Measurements from ENCODE around the gene PPP1R3D.

The PPP1R3D gene

DNA sequence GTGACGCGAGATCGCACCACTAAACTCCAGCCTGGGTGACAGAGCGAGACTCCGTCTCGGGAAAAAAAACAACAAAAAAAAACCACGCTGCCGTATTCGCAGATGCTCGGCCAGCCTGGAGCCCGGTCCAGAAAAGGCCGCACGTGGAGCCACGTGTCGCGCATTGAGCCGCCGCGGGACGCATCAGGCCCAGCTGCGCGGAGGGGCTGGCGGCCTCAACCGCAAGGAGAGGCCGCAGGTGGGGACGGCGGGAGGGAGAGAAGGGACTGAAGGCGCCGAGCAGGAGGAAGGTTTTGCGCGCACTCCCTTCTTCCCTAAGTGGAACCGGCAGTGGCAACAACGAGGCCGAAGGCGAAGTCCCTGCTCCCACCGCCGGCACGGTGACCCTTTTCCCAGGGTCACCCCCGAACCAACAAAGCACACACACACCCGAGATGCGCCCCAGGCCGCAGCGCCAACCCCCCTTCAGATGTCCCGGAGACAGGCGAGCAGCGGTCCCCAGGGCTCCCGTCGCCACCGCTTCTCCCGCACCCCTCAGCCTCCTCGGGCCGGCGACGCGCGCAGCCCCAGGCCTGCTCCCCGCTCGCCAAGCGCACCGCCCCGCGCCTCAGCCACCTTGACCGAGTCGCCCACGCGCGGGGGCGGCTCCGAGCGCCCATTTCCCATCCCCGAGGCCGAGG, 7.3 kb downstream of the PPP1R3D start:
- H3K27ac ChIP-seq (ENCODE audit: low read depth, low read length, poor library complexity, severe bottlenecking): no peak overlapping the region
- no peaks in the 10 kb centered on the region for H3K9me2 ChIP-seq (ENCODE audit: low read depth, low read length)
- no peaks in the 10 kb centered on the region for H3K79me2 ChIP-seq (ENCODE audit: insufficient read depth, low read length)
- no peak overlapping the region for H3K4me2 ChIP-seq (ENCODE audit: low read length)
- H2AFZ ChIP-seq (ENCODE audit: low read length): no peak overlapping the region
- no peaks in the 10 kb centered on the region for H3F3A ChIP-seq (ENCODE audit: insufficient read depth, low read length)
- TF ChIP-seq, protein P1, sequence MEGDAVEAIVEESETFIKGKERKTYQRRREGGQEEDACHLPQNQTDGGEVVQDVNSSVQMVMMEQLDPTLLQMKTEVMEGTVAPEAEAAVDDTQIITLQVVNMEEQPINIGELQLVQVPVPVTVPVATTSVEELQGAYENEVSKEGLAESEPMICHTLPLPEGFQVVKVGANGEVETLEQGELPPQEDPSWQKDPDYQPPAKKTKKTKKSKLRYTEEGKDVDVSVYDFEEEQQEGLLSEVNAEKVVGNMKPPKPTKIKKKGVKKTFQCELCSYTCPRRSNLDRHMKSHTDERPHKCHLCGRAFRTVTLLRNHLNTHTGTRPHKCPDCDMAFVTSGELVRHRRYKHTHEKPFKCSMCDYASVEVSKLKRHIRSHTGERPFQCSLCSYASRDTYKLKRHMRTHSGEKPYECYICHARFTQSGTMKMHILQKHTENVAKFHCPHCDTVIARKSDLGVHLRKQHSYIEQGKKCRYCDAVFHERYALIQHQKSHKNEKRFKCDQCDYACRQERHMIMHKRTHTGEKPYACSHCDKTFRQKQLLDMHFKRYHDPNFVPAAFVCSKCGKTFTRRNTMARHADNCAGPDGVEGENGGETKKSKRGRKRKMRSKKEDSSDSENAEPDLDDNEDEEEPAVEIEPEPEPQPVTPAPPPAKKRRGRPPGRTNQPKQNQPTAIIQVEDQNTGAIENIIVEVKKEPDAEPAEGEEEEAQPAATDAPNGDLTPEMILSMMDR (IDR thresholded peaks at IDR 0.05; ENCODE audit: low read length): no peak
- H3K9me3 ChIP-seq (ENCODE audit: low read length): no peaks in the 10 kb centered on the region
- peaks cover 6% of the 10 kb centered on the region for H3K4me1 ChIP-seq (ENCODE audit: insufficient read depth, low read length, severe bottlenecking)
- H3K4me3 ChIP-seq (ENCODE audit: low read depth, low read length, poor library complexity, severe bottlenecking): no peak overlapping the region
- H3K36me3 ChIP-seq (ENCODE audit: insufficient read depth, low read length): no peaks in the 10 kb centered on the region
- H4K20me1 ChIP-seq (ENCODE audit: insufficient read depth, low read length): no peaks in the 10 kb centered on the region
- no peak overlapping the region for H3K9ac ChIP-seq (ENCODE audit: low read length)
- no peaks in the 10 kb centered on the region for H3K27me3 ChIP-seq (ENCODE audit: insufficient read depth, low read length)

DNA sequence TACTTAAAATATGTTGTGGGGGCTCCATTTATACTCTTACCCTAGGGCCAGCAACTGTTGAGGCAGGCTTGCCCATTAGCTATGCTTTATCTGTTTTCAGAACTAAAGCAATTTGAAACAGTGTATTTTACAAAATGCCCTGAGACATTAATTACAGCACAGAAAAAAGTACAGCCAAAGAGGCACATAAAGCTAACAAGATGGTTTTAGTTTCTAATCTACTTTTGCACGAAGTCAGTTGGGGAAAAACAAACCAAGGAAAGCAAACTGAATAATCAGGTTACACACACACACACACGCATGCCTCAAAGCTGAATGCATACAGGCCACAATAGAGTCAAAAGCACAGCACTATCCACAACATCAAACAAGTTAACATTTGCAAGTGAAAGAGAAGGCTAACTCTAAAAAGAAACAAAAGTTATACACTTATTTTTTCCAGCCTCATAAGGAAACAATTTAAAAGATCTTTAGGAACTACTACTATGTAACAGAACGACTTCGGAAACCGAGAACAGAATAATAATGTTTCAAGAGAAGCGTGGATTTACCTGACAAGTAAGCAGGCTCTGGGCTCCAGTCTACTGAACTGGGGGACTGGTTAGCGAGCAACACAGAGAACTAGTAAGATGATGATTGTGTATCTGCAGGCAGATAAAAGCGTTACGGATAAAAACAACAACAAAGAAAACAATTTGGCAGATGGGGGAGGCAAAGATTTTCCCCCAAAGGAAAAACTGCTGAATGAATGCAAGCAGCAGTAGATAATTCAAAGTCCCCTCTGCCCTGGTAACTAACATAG, 8.4 kb downstream of the PPP1R3D start:
- H3K9ac ChIP-seq (ENCODE audit: low read length): no peak overlapping the region
- H3K27me3 ChIP-seq (ENCODE audit: insufficient read depth, low read length): no peaks in the 10 kb centered on the region
- H3K4me1 ChIP-seq (ENCODE audit: insufficient read depth, low read length, severe bottlenecking): no peaks in the 10 kb centered on the region
- H3K27ac ChIP-seq (ENCODE audit: low read depth, low read length, poor library complexity, severe bottlenecking): no peak overlapping the region
- no peak overlapping the region for H3K4me3 ChIP-seq (ENCODE audit: low read depth, low read length, poor library complexity, severe bottlenecking)
- H3K79me2 ChIP-seq (ENCODE audit: insufficient read depth, low read length): no peaks in the 10 kb centered on the region
- no peak overlapping the region for H2AFZ ChIP-seq (ENCODE audit: low read length)
- TF ChIP-seq, protein P1 (IDR thresholded peaks at IDR 0.05; ENCODE audit: low read length): no peak
- TF ChIP-seq EZH2 (IDR thresholded peaks at IDR 0.05; ENCODE audit: borderline replicate concordance, low read length): no peak
- no peaks in the 10 kb centered on the region for H3F3A ChIP-seq (ENCODE audit: insufficient read depth, low read length)
- H3K9me3 ChIP-seq (ENCODE audit: low read length): no peaks in the 10 kb centered on the region
- H3K9me2 ChIP-seq (ENCODE audit: low read depth, low read length): no peaks in the 10 kb centered on the region
- H3K4me2 ChIP-seq (ENCODE audit: low read length): no peak overlapping the region
- no peaks in the 10 kb centered on the region for H3K36me3 ChIP-seq (ENCODE audit: insufficient read depth, low read length)
- H4K20me1 ChIP-seq (ENCODE audit: insufficient read depth, low read length): no peaks in the 10 kb centered on the region

DNA sequence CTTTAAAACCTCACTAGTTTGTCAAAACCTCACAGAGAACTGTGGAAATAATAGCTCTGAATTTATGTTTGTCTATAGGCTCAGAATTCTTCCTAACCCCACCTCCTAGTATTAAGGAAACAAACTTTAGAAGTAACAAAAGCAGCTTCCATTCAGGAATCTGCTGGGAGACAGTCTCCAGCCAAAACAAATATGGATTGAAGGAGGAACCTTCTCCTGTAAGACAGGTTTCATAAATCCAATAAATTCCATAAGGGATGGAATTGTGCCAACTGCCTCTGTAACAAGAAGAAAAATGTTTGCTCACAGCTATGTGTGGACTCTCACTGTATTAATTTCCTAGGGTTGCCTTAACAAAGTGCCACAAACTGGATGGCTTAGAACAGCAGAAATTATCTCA, 14.2 kb downstream of the PPP1R3D start:
- Histone ChIP-seq H4K20me1 (ENCODE audit: insufficient read depth, low read length) (no peaks in the 10 kb centered on the region), H3K79me2 (ENCODE audit: insufficient read depth, low read length) (no peaks in the 10 kb centered on the region), H3K4me1 (ENCODE audit: insufficient read depth, low read length, severe bottlenecking) (no peaks in the 10 kb centered on the region), H3K27me3 (ENCODE audit: insufficient read depth, low read length) (no peaks in the 10 kb centered on the region), H3K4me3 (ENCODE audit: low read depth, low read length, poor library complexity, severe bottlenecking) (no peak overlapping the region), H3F3A (ENCODE audit: insufficient read depth, low read length) (no peaks in the 10 kb centered on the region), H3K36me3 (ENCODE audit: insufficient read depth, low read length) (no peaks in the 10 kb centered on the region), H3K9ac (ENCODE audit: low read length) (no peak overlapping the region), H3K4me2 (ENCODE audit: low read length) (no peak overlapping the region), H3K9me3 (ENCODE audit: low read length) (no peaks in the 10 kb centered on the region), H3K27ac (ENCODE audit: low read depth, low read length, poor library complexity, severe bottlenecking) (no peak overlapping the region), H2AFZ (ENCODE audit: low read length) (no peak overlapping the region), H3K9me2 (ENCODE audit: low read depth, low read length) (no peaks in the 10 kb centered on the region)
- TF ChIP-seq, protein P1 (IDR thresholded peaks at IDR 0.05; ENCODE audit: low read length): no peak
- TF ChIP-seq EZH2 (IDR thresholded peaks at IDR 0.05; ENCODE audit: borderline replicate concordance, low read length): no peak
